Measurements from ENCODE around the gene C10orf120. TPM values are rescaled to one million over a fixed set of nuclear protein-coding genes. Genes with fewer than 3 reads are reported as not detected.

Gene C10orf120
- total RNA-seq, result not detected

GRCh38 chr10:122699796-122700455, at the start of gene C10orf120:
TSS of gene C10orf120 (minus strand) at chr10:122699846. CDS start at chr10:122699790, 56 bp downstream.

Other genes with a start within 250 kb of the C10orf120 start
- gene ARMS2, start 245.2 kb downstream of the C10orf120 start, total RNA-seq, result not detected
- not detected for gene HTRA1, start 238.3 kb downstream of the C10orf120 start, total RNA-seq
- gene DMBT1, start 139.1 kb downstream of the C10orf120 start, total RNA-seq, result not detected
- 1 to 10 TPM; 1.8 to 2.0 TPM for gene CUZD1, start 146.0 kb upstream of the C10orf120 start, total RNA-seq
- 1 to 10 TPM; 8.5 to 9.1 TPM for gene FAM24B, start 179.7 kb upstream of the C10orf120 start, total RNA-seq
- not detected for gene FAM24A, start 210.8 kb upstream of the C10orf120 start, total RNA-seq